NB4 (cell line): ENCODE data around the gene FUS.
A peak's percentile ranks its signal among the peaks of the same experiment; 100 is the strongest.

Source experiments
- DNase-seq: peaks from one replicate; pipeline ENCODE4 v3.0.0; 2010; ENCODE audit warnings: low read depth
- H3K4me3 ChIP-seq: one replicate; pipeline ENCODE4 v1.5.1; 2011; ENCODE audit warnings: mild to moderate bottlenecking, low read depth, low read length, moderate library complexity
- CTCF ChIP-seq: IDR thresholded peaks from one replicate; pipeline ENCODE4 v1.5.1; 2012; ENCODE audit warnings: low read depth, low read length
- MAX ChIP-seq: IDR thresholded peaks from 2 replicates; pipeline ENCODE4 v1.6.1; 2011; ENCODE audit warnings: low read depth, low read length
- MYC ChIP-seq: IDR thresholded peaks from 2 replicates; pipeline ENCODE4 v1.6.1; 2011; ENCODE audit warnings: low read depth, low read length
- POLR2A ChIP-seq: IDR thresholded peaks from 2 replicates; pipeline ENCODE4 v1.6.1; 2011; ENCODE audit warnings: mild to moderate bottlenecking; ENCODE audit not compliant: insufficient read length; ENCODE audit errors: extremely low read depth

The FUS gene

GRCh38 chr16:31179219-31179746, 656 bp upstream of the FUS start:
- no peak for TF ChIP-seq CTCF
- peak; percentile 17; the same call in 1 of the 2 replicates for TF ChIP-seq MAX
- no peak for DNase-seq
- peak overlapping the region; percentile 90 for H3K4me3 ChIP-seq

- peak overlapping the region; percentile 90 for H3K4me3 ChIP-seq
- TF ChIP-seq MAX, result no peak
- TF ChIP-seq POLR2A, result no peak
- no peak for TF ChIP-seq MYC
- no peak for TF ChIP-seq CTCF
- DNase-seq, result peak; percentile 62
Measured at GRCh38 chr16:31181102-31181830, 1.3 kb downstream of the FUS start.

GRCh38 chr16:31182391-31182790, 2.5 kb downstream of the FUS start:
- peak overlapping the region; percentile 90 for H3K4me3 ChIP-seq
- no peak for DNase-seq
- TF ChIP-seq CTCF (no peak), POLR2A (no peak), MYC (no peak), MAX (no peak)

- no peak for TF ChIP-seq MYC
- no peak for TF ChIP-seq MAX
- TF ChIP-seq CTCF, result no peak
- no peak for TF ChIP-seq POLR2A
- no peak for DNase-seq
- peak overlapping the region; percentile 90 for H3K4me3 ChIP-seq
Measured at GRCh38 chr16:31183432-31184428, 3.8 kb downstream of the FUS start.

GRCh38 chr16:31184888-31185287, 4.9 kb downstream of the FUS start:
- no peak for DNase-seq
- TF ChIP-seq MYC (no peak), CTCF (no peak), MAX (no peak), POLR2A (no peak)
- peak overlapping the region; percentile 37 for H3K4me3 ChIP-seq
